DMS 273 (cell line): Measurements from ENCODE around the gene PLA2G4C.

ENCODE experiments used
- DNase-seq: peaks from one replicate; lab custom pipeline; 2025; ENCODE audit not compliant: unreplicated experiment; lab: John Stamatoyannopoulos, UW

Gene PLA2G4C

DNA sequence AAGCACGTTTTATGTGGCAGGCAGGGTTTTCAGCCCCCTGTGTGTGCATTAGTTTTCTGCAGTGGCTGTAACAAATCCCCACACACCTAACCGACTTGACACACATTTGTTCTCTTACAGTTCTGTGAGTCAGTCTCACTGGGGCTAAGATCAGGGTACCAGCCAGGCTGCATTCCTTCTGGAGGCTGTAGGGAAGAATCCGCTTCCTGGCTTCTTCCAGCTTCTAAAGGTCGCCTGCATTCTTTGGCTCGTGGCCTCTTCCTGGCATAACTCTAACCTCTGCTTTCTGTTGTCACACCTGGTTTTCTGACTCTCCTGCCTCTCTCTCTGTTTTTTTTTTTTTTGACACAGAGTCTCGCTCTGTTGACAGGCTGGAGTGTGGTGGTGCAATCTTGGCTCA lies 109.8 kb downstream of the PLA2G4C start:
- no peak for DNase-seq

DNA sequence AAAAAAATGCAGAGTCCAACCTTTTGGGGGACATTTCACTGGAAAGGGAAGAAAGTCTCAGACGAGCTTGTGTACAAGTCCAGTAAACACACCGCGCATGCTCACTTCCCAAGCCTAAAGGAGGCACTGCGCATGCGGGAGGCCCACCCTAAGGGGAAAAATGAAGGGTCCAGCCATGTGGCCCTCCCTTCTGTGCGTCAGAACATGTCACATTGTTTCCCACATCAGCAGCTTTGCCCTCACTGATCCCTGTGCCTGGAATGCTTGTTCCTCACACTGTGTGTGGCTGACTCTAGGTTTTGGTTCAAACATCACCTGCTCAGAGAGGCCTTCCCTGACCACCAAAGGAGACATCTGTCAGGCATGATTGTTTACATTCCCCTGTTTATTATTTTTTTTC lies 111.8 kb downstream of the PLA2G4C start:
- DNase-seq, result no peak
